Endometrium (tissue), 2 donors: ENCODE data around the gene SF3B6.
"Not testable (repeated sequence)": the region's sequence is repeated elsewhere in the genome, so short reads cannot be mapped to it uniquely, and the experiment has no call there.

Source experiments
- FAIRE-seq: peaks from 2 replicates; lab custom pipeline; 2012; peaks lifted over from hg19 to GRCh38; lab: Jason Lieb, UNC
- donor health status: control.
- donor health status: control.

The SF3B6 gene

DNA sequence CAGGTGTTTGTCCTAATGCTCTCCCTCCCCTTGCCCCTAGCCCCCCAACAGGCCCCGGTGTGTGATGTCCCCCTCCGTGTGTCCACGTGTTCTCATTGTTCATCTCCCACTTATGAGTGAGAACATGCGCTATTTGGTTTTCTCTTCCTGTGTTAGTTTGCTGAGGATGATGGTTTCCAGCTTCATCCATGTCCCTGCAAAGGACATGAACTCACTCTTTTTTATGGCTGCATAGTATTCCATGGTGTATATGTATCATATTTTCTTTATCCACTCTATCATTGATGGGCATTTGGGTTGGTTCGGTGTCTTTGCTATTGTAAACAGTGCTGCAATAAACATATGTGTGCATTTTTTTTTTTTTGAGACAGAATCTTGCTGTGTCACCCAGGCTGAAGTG is 17.1 kb upstream of the SF3B6 start:
- not testable (repeated sequence) for FAIRE-seq

DNA sequence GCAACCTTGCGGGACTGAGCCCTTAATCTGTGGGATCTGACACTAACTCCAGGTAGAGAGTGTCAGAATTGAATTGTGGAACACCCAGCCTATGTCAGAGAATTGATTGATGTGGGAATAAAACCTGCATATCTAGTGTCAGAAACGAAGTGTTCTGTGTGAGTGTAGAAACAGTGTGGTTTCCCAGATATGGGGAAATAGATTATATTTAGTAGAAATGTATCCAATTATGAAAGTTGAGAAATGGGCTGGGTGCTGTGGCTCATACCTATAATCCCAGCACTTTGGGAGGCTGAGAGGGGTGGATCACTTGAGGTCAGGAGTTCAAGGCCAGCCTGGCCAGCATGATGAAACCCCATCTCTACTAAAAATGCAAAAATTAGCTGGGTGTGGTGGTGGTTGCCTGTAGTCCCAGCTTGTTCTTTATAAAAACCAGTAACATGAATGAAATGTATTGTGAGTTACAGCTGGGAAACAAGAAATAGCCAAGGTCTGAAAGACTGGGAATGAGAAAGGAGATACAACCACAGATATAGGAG is 12.8 kb upstream of the SF3B6 start:
- no peak for FAIRE-seq

DNA sequence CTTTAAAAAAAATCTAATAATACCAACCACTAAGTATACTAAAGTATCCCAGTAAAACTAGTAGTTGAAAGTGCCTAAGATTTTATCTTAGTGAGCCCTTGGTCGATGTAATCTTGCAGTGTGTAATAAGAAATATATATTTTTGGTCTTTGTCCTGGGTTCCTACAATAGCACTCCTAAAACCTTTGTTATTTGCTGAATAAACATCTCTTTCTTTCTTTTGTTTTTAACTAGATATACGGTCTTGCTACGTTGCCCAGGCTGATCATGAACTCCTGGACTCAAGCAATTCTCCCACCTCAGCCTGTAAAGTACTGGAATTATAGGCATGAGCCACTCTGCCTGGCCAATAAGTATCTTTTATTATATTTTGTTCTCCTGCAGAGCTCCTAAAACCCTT is 10.9 kb upstream of the SF3B6 start:
- FAIRE-seq: no peak

DNA sequence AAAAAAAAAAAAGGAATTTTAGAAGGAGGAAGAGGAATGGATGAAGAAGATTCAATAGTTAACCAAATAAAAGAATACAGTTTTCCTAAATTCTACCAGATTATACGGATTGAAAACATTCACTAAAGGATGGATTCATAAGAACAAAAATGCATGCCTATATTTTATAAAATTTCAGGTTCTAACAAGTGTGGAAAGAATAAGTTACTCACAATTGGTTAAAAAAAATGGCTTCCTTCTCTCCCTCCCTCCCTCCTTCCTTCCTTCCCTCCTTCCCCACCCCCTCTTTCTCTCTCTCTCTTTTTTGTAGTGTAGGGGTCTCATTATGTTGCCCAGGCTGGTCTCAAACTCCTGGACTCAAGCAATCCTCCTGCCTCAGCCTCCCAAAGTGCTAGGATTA is 10.1 kb upstream of the SF3B6 start:
- FAIRE-seq: no peak

DNA sequence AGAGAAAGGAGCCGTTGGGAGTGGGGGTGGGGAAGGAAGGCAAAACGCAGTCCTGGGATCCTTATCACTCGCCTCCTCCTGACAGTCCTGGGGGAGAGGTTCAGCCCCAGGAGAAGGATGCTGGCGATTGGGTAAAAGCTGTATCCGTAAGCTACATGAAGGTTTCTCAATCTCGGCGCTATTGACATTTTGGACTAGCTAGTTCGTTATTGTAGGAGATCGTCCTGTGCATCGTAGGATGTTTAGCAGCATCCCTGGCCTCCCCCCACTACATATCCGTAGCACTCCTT is 9.0 kb upstream of the SF3B6 start:
- FAIRE-seq: no peak

DNA sequence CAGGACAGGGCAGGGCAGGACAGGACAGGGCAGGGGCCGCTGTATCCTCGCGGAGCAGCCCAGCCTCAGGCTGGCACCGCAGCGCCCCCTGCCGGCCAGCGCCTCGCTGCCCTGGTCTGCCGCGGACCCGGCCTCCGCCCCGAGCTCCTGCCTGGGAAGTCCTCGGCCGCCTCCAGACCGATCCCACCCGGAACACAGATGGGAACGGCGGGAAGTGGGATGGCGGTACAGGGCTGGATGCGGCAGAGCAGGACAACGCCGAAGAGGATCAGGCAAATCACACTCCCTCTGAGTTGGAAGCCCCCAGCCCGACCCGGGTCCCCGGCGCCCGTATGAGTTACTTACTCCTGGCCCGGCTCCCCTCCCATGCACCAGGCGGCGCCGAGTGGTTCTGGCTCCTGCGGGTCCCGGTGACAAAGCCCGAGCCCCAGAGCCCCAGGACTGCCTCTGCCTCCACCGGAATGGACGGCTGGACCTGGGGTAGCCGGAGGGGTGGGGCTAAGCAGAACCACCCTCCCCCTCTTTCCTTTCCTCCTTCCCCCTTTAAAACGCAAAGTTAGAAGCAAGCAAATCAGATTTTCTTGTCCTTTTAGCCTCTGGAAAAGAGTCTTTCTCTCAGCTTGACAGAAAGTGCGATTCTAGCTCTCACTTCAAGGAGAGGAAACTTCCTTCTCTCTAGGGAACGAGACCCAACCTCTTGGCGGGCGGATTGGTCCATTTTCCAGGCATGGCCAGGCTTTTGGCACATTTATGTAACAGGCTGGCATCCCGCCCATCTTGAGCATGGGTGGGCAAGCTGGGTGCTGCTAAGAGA is 8.5 kb upstream of the SF3B6 start, which contains the start of gene TP53I3:
TSS of gene TP53I3 (minus strand) at position 449 of the 814 bp plus-strand sequence. CDS start 508 bp downstream, outside the sequence.
- FAIRE-seq: no peak

DNA sequence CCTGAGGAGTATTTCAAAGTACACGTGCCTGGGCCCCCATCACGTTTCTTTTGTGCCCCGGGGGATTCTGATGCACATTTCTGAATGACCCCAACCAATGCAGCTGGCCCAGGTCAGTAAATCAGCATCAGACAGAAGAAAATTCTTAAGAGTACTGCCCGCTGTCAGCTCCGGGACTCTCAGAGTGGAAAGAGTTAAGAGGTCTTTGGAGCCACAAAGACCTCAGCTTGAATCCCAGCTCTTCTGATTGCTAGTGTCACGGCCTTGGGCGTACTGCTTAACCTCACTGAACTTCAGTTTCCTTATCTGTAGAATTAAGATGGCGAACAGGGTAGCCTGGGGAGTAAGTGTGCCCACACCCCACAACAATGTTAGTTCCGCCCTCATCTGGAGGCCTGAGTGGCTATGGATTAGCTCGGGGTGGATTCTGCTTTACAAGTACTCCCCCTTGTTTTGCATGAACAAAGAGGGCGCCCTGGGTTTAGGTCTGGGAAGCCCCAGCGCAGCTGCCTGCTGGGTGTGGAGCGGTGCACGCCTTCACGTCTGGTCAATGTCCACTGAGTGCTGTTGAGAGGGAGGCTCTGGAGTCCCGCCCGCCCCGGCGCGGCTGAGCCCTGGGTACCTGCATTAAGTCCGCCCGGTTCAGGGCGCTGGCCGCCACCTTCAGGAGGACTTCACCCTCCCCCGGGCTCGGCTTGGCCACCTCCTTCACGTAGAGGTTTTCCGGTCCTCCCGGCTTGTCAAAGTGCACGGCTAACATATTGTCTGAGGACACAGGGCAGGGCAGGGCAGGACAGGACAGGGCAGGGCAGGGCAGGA is 7.7 kb upstream of the SF3B6 start:
- no peak for FAIRE-seq

DNA sequence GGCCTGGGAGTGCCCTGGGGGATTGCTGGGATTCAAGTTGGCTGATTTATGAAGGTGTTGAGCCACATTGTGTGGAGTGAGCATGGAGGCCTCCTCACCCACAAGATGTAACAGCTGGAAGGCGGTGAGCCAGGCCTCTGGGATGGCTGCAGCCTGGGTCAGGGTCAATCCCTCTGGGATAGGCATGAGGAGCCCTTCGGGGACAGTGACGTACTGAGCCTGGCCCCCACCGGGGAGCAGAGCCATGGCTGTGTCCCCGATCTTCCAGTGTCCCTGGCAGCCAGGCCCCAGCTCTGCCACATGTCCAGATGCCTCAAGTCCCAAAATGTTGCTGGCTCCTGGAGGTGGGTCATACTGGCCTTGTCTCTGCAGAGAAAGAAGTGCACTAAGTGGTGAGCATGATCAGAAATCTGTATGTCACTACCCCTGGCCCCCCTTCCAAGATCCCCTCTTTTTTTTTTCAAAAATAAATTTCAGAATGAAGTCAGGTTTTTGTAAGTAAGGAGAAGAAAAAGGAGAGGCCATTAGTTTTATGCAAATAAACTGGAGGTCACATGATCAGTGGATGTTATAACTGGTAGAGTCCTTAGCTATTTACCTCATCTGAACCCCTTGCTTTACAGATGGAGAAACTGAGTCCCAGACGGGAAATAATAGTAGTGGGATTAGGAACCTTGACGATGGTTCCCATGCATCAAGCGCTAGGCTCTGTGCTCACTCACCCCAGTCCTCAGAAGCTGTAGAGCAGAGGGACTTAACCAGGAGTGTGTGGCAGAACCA is 6.9 kb upstream of the SF3B6 start:
- FAIRE-seq: no peak

DNA sequence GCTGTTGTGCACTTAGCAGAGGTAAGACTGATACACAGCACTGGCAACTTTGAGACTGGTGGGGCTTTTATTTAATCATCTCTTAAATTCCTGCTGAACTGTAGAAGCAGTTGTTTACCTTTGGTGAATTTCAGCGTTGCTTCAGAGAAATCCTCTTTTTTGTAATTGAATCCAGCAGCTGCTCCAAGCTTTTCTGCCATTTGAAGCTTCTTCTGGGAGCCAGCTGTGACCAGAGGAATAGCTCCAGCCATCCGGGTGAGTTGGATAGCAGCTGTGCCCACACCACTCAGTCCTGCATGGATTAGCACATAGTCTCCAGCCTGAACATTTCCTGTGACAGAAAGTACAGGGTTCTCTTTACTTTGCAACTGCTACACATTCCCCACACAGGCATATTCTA is 4.6 kb upstream of the SF3B6 start:
- no peak for FAIRE-seq

DNA sequence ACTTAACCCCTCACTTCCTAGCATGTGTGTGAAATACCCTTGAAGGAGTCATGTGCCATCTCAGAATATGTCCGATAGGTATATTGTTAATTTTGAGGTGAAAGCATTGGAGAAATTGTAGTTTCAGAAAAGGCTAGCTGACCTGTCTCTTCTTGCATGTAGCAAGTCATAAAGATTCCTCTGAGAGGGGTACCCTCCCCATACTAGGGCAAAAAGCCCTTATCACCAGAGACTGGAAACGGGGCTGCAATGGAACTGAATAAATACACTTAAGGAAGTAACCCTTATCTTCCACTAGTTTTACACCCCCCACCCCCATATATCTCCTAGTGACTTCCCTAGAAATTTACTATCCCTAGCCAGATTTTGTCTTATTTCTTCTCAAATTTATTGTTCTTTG is 1.8 kb upstream of the SF3B6 start:
- FAIRE-seq: no peak

DNA sequence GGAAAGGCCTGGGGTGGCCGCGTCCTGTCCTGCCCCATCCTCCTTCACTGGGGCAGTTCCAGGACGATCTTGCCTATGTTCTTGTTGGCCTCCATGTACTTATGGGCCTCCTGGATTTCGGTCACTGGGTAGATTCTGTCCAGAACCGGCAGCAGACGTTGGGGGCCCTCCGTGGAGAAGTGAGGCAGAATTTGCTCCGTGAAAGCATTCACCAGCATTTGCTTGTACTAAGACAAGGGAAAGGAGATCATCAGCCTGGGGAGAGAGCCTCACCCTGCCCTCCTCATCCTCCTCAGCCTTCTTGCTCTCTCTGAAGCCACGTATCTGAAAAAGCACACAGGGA is 1.4 kb upstream of the SF3B6 start:
- FAIRE-seq: no peak

DNA sequence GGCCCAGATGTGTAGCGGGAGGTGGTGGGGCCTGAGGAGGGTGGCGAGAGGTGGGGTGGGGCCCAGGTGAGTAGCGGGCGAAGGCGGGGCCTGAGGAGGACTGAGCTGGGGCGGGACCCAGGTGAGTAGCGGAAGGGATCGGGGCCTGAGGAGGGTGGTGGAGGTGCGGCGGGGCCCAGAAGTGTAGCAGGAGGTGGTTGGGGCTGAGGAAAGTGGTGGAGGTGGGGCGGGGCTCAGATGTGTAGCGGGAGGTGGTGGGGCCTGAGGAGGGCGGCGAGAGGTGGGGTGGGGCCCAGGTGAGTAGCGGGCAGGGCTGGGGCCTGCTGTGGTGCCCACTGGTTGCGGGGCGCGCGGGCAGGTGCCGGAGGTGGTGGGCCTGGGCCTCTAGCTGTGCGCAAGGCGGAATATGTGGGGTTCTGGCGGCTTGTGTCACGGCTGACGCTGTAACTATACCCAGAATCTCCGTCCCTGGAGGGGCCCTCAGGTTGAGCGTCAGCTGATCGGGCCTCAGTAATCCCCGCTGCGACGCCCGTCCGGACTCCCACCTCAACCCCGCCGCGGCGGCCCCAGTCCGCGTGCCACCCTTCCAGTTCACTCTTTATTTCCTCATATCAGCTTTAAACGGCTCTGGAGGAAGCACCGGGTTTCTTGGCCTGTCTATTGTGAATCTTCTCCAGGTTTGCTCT is 866 bp upstream of the SF3B6 start:
- no peak for FAIRE-seq

DNA sequence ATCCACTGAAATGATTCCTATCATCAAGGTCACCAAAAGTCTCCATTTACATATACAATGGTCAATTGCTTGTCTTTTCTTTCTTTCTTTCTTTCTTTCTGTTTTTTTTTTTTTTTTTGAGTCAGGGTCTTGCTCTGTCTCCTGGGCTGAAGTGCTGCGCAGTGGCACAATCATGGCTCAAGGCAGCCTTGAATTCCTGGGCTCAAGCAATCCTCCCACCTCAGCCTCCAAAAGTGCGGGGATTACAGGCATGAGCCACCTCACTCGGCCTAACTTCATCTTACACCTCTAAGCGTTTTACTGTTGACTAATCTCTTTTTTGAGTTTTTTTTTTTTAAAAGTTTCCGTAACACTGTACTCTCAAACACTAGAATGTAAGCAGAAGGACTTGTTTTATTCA is 867 bp downstream of the SF3B6 start:
- no peak for FAIRE-seq

DNA sequence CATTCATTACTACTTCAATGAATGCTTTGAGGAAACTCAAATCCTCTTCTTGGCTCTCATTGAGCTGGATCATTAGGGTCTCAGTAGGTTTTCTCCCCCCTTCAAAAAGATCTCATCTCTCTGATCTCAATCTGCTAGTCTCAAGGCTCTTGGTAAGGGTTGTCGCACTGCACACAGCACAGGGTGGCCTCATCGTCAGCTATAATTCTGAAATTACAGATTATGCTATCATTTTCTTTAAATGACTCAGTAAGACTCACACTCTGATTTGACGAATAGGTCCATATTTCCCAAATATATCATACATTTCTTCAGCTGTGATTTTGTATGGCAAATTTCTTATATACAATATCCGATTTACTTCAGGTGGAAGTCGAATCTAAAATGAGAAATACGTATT is 2.3 kb downstream of the SF3B6 start:
- no peak for FAIRE-seq

DNA sequence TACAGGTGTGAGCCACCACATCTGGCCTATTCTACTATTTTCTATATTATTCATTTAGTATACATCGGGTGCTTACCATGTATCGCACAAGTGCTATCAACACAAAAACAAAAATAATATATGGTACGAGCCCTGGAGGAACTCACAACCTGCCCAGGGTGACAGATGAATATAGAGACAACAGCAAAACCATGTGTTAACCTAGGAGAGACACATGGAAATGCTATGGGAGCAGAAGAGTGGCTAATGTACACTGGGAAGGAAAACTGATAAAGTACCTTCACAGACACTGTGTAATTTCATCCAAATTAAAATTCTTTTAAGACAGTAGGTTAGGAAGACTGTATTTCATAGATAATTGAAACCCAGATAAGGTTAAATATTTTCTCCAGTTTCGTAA is 3.9 kb downstream of the SF3B6 start:
- FAIRE-seq: no peak

DNA sequence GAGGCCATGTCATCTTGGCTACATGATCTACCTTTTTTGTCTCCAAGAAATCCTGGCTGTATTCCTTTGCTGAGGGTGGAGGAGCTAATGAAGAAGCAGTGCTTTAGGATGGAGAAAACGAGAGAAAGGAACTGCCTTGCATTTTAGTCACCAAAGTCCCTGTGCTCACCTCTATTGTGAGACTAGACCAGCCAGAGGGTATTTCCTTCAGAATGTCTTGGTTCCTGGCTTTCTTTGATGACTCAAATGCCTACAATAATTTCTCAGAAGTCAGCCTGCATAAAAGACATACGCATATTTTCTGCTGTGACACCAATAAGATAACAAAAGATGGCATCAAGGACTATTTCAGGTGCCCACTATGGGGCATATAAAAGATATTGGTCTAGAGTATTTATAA is 10.8 kb downstream of the SF3B6 start:
- FAIRE-seq: no peak

DNA sequence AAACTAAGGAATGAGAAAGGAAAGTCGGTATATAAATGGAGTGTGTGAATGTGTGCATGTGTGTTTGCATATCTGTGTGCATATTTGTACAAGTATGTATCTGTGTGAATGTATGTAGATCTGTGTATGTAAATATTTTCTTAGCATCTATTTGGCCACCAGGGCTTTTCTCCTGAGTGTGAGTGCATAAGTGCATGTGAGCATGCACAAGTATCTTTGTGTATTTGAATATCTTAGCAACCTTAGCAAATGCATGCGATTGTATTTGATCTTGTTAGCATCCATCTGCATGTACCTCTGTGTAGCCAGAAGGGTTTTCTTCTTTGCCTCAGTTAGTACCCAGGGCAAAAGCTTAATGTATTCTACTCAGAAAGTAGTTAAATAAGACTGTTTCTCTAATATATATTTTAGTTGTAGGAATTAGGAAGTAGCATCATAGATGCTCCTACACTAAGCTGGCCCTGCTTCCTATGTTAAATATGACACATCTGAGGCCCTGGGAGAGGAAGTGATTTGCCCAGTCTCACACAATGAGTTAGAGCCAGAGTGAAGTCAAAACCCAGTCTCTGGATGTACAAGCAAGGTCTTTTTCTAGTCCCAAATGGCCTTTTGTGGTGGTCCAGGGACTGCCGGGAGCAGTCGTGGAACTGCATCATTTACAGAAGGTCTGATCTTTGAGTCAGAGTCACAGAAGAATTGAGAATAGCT is 17.4 kb downstream of the SF3B6 start:
- no peak for FAIRE-seq

DNA sequence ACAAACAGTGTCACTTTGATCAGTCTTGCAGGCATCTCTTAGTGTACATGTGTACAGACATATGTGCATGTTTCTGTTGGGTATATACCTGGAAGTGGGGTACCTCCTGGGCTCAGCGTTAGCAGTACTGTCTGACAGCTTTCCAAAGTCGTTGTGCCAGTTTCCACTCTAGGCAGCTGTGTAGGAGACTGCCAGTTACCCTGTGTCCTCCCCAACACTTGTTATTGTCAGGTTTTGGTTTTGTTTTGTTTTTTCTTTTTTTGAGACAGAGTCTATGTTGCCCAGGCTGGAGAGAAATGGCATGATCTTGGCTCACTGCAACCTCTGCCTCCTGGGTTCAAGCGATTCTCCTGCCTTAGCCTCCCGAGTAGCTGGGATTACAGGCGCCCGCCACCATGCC is 20.4 kb downstream of the SF3B6 start:
- FAIRE-seq: no peak

DNA sequence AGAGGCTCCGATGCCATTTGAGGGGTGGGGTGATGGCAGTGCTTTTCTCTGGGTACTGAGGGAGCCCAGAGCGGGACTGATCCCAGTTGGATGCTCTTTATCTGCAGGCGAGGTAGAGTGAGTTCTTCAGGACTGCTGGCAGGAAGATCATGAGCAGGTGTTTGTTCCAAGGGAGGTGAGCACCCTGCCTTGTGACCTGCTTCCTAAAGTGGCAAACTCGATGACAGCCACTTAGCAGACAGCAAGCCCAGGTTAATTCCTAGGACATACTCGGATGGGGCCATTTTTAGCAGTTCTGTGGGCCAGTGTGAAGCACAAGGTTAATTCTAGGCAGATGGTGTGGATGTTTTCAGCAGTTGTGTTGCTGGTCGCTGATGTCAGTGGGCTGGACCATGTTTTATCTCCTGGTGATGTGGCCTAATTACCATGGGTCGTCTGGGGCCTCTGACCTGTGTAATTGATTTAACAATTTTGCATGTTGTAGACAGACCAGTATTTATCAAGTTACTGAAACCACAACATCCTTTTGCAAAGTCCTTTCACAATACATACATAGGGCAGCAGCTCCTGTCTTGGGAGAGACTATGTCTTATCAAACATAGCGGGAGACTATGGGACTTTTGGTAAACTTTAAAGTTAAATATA is 21.6 kb downstream of the SF3B6 start:
- no peak for FAIRE-seq

DNA sequence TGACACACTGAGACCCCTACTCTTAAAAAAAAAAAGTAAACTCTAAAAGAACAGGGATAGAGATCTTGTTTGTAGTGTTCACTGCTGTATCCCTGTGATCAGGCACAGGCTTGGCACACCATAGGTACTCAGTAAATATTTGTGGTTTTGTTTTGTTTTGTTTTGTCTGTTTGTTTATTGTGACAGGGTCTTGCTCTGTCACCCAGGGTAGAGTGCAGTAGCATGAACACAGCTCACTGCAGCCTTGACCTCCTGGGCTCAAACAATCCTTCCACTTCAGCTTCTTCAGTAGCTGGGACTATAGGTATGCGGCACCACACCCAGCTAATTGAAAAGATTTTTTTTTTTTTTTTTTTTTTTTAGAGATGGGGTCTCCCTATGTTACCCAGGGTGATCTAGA is 23.2 kb downstream of the SF3B6 start:
- no peak for FAIRE-seq

DNA sequence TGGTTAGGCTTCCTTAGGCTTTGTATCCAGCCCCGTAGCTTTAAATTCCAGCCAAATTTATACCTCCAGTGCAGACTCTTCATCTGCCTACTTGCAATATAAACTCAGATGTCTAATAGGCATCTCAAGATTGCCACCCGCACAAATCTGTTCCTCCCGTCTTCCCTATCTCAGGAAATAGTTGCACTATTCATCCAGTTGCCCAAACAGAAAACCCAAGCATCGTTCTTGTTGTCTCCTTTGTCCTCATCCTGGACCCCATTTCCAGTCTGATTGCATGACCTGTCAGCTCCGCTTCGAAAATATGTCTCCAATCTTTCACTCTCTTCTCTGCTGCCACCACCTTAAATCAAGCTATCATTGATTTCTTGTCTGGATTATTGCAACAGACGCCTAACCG is 24.3 kb downstream of the SF3B6 start:
- FAIRE-seq: no peak
